HG02763 (cell line): Measurements from ENCODE around the gene TBL2.
A peak's percentile ranks its signal among the peaks of the same experiment; 100 is the strongest.
"Not testable (repeated sequence)": the region's sequence is repeated elsewhere in the genome, so short reads cannot be mapped to it uniquely, and the experiment has no call there.

Experiments
- ATAC-seq: cut with Tn5 transposase; IDR thresholded peaks from one replicate; pipeline ENCODE4 v1.9.1; 2021; ENCODE audit warnings: mild to moderate bottlenecking, moderate library complexity; ENCODE audit not compliant: unreplicated experiment

Gene TBL2

DNA sequence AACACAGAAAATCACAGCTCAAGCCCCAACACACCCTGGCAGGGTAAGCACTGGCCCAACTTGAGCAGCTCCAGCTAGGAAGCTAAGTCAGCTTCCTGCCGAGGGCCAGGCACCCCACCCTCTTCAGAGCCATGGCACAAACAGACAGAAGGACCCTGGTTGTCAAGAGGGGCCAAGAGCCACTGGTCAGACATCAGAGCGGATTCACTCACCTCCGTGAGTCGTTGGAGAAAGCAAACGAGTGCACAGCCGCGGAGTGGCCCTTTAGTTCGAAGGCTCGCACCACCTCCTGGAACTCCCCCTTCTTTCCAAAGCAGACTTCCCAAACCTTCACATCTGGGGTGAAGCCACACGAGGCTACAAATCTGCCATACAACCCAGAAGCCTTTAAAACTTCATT lies 7.4 kb downstream of the TBL2 start:
- no peak for ATAC-seq

DNA sequence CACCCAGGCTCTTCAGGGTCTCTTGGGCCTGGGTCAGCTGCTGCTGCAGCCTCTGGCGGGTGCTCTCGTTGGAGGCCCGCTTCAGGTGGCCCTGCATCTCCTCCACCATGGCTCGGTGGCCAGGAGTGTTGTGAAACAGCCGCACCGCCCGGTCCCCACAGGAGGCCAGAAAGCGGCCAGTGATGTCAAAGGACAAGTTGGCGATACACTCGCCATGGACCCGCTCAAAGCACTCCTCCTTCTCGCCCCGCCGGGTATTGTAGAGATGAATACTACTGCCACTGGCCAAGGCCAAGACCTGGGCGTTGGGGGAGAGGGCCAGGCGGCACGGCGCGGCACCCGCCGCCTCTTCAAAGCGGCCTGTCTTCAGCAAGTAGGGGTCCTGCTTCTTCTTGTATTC lies 7.9 kb downstream of the TBL2 start:
- no peak for ATAC-seq

DNA sequence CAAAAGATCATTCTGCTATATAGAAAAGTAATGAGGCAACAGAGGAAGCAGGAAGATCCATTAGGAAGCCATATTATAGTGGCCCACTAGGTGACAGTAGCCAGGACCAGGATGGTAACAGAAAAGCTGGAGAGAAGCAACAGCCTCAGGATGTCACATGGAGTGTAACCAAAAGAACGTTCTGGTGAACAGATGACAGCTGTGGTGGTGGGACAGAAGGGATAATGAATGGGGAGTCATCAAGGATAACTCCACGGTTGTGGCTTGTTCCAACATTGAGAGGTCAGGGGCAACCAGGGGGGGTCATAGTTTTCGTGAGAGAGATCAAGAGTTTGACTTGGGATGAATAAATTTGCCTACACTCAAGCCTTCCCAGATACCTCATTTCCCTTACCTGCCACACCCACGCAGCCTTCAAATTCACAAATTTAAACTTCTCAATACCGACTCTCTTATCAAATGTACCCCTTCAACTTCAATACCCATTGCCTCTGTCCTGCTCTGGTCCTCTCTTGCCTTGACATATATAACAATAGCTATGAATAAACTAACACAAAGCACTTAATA lies 9.3 kb downstream of the TBL2 start:
- ATAC-seq = no peak

DNA sequence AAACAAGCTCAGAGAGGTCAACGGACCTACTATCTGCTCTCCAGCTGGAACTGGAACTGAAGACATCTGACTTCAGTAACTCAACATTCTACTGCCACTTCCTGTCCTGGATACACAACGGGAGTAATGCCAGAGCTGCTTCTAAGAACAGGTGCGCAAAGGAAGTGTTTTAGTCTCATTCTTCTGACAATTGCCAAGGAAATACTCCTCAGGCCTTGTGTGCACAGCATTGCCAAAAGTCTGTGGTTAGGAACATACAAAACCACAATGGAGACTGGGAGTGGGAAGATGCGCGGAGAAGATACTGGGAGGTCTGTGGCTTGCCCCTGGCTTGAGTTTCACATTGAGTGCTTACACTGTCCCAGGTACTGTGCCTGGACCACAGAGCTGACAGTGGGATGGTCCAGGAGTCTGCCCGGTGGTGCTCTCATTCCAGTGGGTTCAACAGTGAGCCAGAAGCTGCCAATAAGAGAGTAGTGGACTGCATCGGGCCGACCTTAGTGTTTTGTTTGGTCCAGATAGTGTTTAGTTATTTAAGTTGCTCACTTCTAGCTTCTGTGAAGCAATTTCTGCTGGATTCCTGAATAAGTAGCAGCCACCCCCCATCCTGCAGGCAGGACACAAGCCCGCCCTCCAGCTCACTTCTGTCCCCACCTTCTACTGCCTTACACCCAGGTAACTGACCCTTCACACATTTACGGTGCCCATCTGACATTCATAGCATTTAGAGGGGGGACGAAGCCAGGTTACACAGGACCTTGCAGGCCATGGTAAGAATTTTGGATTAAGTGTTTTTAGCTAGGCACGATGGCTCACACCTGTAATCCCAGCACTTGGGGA lies 10.3 kb downstream of the TBL2 start:
- ATAC-seq = no peak

DNA sequence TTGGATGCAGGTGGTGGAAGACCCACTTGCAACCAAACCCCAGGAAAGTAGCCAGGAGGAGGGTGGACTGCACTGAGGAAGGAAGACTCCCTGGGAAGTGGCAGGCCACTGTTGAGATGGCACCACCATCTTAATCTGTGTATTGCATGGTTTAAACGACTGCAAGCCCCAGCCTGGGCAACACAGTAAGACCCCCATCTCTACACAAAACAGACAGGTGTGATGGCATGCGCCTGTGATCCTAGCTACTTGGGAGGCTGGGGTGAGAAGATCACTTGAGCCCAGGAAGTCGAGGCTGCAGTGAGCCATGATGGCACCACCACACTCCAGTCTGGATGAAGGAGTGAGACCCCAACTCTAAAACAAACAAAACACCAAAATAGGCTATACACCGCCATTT lies 11.2 kb downstream of the TBL2 start:
- no peak for ATAC-seq

DNA sequence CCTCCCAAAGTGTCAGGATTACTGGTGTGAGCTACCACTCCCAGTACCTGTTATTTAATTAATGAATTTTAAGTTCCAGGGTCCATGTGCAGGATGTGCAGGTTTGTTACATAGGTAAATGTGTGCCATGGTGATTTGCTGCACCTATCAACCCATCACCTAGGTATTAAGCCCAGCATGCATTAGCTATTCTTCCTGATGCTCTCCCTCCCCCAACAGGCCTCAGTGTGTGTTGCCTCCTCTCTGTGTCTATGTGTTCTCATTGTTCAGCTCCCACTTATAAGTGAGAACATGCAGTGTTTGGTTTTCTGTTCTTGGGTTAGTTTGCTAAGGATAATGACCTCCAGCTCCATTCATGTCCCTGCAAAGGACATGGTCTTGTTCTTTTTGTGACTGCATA lies 11.9 kb downstream of the TBL2 start:
- ATAC-seq = not testable (repeated sequence)

DNA sequence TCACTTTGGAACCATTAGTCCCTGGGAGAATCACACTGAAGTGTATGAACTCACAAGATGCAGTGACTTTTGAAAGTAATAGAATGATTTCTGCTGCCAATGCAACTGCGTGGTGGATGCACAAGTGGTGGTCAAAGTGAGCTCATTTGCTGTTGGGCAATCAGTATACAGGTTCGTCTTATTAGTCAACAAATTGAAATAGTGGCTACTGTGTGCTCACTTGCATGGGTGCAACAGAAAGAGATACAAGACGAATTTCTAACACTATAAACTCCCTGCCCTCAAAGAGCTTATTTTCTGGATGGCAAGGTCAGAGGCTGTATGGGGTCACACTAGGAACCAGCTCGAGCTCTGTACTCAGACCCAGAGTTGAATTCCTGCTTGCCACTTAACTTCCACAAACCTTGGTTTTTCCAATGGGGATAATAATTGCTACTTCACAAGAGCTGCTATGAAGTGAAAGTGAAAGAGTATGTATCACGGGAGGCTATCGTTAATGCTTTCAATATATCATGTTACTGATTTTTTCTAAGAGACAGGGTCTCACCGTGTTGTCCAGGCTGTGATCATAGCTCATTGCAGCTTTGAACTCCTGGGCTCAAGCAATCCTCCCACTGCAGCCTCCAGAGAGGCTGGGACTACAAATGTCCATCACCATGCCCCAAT lies 12.6 kb downstream of the TBL2 start:
- no peak for ATAC-seq

DNA sequence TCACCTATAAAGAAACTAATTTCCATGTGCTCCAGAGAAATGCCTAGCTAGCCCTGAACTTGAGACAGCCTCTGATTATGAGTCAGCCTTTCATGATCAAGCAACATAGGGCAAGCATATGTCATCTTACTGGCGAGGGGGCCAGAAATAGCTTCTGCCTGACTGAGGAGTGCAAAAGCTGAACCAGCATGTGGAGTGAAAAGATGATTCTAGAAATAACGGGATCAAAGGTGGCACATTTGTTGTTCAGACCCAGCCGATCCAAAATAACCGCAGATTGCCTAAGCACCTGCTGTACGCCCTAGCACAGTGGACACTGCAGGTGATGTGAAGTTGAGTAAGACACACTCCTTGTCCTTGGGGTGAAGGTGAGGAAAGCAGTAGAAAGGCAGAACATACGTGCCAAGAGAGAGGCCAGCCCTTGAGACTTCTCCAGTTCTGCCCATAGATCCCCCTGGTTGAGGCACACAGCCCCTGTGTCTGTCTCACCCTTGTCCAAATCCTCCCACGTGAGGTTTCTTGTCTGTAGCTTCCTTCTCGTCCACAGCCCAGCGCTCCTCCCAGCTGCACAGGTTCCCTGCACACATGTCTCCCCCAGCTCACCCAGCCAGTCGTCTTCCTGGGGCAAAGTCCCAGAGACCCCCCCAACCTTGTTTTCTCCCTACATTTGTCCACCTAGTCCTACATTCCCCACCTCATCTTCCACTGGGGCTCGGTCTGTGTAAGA lies 18.1 kb downstream of the TBL2 start:
- ATAC-seq = no peak

DNA sequence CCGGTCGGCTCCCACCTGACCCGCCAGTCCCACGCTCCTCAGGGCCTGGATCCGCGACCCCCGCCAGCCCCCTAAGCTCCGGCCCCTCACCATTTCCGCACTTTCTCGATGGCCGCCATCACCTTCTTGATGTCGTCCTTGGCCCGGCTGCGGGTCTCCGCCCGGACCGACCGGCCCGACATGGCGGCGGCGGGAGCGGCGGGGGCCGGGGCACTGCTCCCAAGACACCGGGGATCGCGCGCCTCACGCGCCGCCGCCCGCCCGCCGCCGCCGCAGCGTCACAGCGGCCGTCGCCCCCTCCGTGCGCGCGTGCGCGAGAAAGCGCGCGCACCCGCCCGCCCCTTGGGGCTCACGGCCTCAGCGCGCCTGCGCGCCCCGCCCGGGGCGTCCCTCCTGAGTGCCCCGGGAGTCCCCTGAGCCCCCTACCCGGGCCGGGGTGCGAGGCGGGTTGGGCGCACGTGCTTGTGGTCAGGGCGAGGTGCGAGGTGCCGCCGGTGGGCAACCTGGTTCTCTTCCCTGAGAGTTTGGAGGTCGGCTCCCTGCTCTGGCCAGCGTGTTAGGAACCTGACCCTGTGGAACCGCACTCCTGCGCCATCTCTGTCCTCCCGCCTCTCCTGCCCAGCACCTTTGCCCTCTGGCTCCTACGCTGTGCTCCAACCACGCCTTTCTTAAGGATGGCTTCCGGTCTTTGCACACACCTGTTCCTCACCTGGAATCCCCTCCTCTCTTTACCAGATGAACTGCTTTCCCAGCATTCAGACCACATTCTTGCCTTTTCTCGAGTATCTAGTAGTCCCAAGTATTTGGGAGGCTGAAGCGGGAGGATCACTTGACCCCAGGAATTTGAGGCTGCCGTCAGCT lies 20.8 kb downstream of the TBL2 start, which contains the start of gene BCL7B:
Gene BCL7B, minus strand, starts transcription at position 294 of the 861 bp plus-strand sequence. Its CDS starts 112 bp downstream, at position 182.
- peak; percentile 39 for ATAC-seq

DNA sequence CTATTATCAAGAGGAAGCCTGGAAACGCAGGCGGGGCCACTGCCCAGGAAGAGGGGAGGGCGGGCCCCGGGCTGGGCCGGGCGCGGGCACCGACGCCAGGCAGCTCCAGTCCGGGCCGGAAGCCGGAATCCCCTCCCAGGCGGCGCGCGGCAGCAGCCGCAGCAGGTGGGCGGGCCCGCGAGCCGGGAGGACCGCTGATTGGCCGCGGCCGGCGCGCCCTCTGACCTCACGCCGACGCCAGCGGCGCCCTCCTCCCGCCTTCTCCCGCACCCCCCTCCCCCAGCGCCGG lies 21.3 kb downstream of the TBL2 start:
- peak; percentile 91 for ATAC-seq

DNA sequence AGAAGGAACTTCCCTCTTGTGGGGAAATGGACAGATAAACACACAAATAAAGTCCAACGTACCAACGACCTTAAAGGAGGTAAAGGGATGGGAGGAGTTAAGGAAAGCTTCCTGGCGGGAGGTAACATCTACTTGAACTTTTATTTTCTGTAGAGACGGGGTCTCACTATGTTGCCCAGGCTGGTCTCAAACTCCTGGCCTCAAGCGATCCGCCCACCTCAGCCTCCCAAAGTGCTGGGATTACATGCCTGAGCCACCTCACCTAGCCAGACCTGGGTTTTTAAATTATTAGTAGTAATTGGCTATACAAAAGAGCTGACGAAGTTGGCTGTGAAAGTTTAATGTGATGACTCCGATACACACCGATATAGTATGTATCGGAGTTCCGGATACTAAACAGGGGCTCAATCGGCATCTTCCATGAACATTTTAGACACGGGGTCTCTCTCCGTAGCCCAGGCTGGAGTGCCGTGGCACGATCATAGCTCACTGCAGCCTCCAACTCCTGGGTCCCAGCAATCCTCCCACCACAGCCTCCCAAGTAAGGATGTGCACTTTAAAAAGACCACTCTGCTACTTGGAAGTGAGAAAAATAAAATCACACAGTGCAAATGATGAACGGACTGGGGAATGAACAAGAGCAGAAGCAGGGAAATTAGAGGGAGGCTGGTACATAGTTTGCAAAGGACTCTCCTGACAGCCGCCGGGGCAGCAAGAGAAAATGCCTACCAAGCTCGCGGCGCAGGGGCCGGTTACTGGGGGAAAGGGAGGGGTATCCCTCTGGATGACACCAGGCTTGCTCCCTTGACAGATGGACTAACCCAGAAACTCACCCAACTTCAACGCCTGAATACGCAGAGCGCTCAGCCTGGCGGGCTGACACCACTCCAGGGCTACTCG lies 21.9 kb downstream of the TBL2 start:
- ATAC-seq = no peak

DNA sequence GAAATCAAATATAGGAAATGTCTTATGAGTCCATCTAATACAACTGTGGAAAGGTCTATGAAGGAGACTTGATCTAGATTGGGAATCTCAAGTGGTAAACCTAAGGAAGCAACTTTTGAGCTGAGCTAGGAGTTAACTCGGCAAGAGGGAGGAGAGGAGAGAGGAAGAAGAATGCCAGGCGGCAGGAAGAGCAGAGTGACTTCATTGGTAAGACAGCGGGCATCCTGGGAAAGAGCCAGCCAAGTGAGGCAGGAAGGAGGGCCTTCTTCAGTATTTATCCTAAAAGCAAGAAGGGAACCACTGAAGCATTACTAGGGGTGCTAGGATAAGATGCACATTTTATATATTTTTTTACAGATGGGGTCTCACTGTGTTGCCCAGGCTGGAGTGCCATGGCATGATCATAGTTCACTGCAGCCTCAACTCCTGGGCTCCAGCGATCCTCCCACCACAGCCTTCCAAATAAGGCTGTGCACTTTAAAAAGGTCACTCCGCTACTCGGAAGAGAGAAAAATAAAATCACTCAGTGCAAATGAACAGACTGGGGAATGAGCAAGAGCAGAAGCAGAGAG lies 22.9 kb downstream of the TBL2 start:
- ATAC-seq = no peak

DNA sequence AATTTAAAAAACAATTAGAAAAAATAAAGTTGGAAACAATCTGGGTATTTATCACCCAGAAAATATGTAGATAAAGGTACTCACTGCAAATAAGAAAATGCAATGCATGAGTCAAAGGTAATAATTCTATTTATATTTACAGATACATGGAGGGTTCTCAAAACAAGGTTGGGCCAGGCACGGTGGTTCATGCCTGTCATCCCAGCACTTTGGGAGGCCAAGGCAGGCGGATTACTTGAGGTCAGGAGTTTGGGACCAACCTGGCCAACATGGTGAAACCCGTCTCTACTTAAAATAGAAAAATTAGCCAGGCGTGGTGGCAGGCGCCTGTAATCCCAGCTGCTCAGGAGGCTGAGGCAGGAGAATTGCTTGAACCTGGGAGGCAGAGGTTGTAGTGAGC lies 28.3 kb downstream of the TBL2 start:
- not testable (repeated sequence) for ATAC-seq

DNA sequence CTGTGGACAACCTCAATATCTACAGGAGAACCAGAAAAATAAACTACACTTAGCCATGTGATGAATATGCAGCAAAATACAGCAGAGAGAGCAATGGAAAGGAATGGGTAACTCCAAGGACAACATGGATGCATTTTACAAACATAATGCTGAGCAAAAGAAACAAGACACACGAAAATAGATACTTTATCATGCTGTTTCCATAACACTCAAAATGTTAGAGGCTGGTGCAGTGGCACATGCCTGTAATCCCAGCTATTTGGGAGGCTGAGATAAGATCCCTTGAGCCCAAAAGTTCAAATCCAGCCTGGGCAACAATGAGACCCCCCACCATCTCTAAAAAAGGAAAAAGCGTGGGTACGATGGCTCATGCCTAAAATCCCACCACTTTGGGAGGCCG lies 29.2 kb downstream of the TBL2 start:
- no peak for ATAC-seq

DNA sequence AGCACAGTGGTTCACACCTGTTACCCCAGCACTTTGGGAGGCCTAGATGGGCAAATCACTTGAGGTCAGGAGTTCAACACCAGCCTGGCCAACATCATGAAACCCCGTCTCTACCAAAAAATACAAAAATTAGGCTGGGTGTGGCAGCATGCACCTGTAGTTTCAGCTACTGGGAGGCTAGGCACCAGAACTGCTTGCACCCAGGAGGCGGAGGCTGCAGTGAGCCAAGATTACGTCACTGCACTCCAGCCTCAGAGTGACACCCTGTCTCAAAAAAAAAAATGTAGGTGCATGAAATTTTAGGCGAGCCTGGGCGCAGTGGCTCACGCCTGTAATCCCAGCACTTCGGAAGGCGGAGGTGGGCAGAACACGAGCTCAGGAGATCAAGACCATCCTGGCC lies 30.5 kb downstream of the TBL2 start:
- no peak for ATAC-seq

DNA sequence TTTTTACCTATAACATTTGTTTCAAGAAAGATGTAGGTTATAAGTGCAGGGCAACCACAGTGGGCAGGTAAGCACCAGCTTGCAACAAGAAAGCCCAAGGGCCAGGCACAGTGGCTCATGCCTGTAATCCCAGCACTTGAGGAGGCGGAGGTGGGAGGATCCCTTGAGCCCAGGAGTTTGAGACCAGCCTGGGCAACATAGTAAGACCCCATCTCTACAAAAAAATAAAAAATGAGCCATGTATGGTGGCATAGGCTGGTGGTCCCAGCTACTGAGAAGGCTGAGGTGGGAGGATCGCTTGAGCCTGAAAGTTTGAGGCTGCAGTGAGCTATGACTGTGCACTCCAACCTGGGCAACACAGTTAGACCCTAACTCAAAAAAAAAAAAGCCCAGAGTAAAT lies 33.7 kb downstream of the TBL2 start:
- ATAC-seq = no peak

DNA sequence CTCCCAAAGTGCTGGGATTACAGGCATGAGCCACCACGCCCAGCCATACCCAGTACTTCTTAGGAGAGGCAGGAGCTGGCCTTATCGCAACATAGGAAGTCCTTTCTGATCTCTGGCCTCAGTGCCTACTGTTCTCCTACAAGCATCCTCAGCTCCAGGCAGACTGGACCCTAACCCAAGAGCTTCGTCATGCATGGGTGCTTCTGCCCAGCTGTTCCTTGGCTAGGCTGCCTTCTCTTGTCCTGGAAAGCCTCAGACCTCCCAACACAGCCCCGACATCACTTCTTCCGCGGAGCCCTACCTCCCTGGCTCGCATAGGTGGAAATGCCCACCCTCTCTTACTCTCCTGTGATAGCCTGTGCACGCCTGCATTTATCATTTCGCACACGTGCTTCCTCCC lies 36.7 kb downstream of the TBL2 start:
- ATAC-seq = no peak

DNA sequence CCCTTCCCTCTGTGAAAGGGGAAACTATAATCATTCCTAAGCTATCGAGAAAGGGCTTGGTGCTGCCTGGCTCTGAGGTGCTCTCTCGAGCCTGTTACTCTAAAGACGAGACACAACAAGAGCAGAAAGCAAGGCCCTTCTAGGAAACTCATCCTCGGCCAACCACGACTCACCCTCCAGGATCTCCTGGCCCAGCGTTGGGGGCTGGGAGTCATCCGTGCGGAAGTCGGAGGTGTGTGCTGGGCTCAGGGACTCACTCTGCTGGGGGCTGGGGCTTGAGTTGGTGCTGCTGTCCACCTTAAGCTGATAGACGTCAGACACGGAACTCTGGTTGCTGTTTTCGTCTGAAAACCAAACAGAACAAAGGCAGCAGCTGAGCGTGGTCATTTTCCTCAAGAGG lies 38.7 kb downstream of the TBL2 start:
- no peak for ATAC-seq

DNA sequence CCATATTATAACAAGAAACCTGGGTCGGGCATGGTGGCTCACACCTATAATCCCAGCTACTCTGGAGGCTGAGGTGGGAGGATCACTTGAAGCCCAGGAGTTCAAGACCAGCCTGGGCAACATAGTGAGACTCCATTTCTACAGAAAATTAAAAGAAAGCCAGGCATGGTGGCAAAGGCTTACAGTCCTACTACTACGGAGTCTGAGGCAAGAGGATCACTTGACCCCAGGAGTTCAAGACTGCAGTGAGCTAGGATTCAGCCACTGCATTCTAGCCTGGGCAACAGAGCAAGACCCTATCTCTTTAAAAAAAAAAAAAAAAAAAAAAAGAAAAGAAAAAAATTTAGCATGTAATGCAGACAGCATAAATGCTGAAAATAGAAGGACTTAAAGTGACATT lies 39.9 kb downstream of the TBL2 start:
- ATAC-seq = not testable (repeated sequence)
